HG03342 (cell line): Measurements from ENCODE around the gene PNMA6F.
A peak's percentile ranks its signal among the peaks of the same experiment; 100 is the strongest.
"Not testable (repeated sequence)": the region's sequence is repeated elsewhere in the genome, so short reads cannot be mapped to it uniquely, and the experiment has no call there.

ENCODE experiments used
- ATAC-seq: cut with Tn5 transposase; IDR thresholded peaks from one replicate; pipeline ENCODE4 v1.9.1; 2021; ENCODE audit warnings: mild to moderate bottlenecking, moderate library complexity; ENCODE audit not compliant: unreplicated experiment

Gene PNMA6F

GRCh38 chrX:153303276-153304262, 18.0 kb downstream of the PNMA6F start:
- ATAC-seq, result no peak

GRCh38 chrX:153302796-153303195, 18.8 kb downstream of the PNMA6F start:
- ATAC-seq, result no peak

GRCh38 chrX:153301746-153302145, 19.8 kb downstream of the PNMA6F start:
- no peak for ATAC-seq

GRCh38 chrX:153299855-153300254, 21.7 kb downstream of the PNMA6F start:
- no peak for ATAC-seq

GRCh38 chrX:153297376-153297775, 24.2 kb downstream of the PNMA6F start:
- ATAC-seq, result no peak

- peak; percentile 44 for ATAC-seq
These were observed 28.0 kb downstream of the PNMA6F start for GRCh38 chrX:153293485-153294071.

GRCh38 chrX:153288807-153289206, 32.8 kb downstream of the PNMA6F start:
- ATAC-seq, result not testable (repeated sequence)

GRCh38 chrX:153285678-153286077, 35.9 kb downstream of the PNMA6F start:
- ATAC-seq, result not testable (repeated sequence)

- ATAC-seq, result not testable (repeated sequence)
These were observed 37.6 kb downstream of the PNMA6F start for GRCh38 chrX:153283982-153284381.

GRCh38 chrX:153281784-153282183, 39.8 kb downstream of the PNMA6F start:
- not testable (repeated sequence) for ATAC-seq

GRCh38 chrX:153279304-153279703, 42.3 kb downstream of the PNMA6F start:
- ATAC-seq, result not testable (repeated sequence)

GRCh38 chrX:153276049-153276448, 45.5 kb downstream of the PNMA6F start:
- ATAC-seq, result not testable (repeated sequence)

- not testable (repeated sequence) for ATAC-seq
These were observed 46.1 kb downstream of the PNMA6F start for GRCh38 chrX:153275418-153275817.

GRCh38 chrX:153272584-153272983, 49.0 kb downstream of the PNMA6F start:
- not testable (repeated sequence) for ATAC-seq

- ATAC-seq, result not testable (repeated sequence)
These were observed 49.5 kb downstream of the PNMA6F start for GRCh38 chrX:153272070-153272469.
